HepG2 (cell line): ENCODE results near the gene WDR54. TPM values are rescaled to one million over a fixed set of nuclear protein-coding genes. Genes with fewer than 3 reads are reported as not detected.
A peak's percentile ranks its signal among the peaks of the same experiment; 100 is the strongest.

Source experiments
- ATAC-seq: fragments of 200-7000 bp; cut with Tn5 transposase; 3 replicates; pipeline ENCODE4 v1.9.1; 2020; ENCODE audit warnings: mild to moderate bottlenecking, moderate library complexity
- BruUV-seq: library from RNA; stranded (reverse); fragments of 400-500 nt; replicated peaks from 2 replicates; lab custom pipeline; 2021; lab: Mats Ljungman, UMichigan
- CTCF ChIA-PET: fragments of 300-600 bp; formaldehyde crosslinking; extraction: SDS; loops from one replicate; lab custom pipeline; 2021; ENCODE audit warnings: low total read pairs, inconsistent platforms, low intra/inter-chr PET ratio; lab: Yijun Ruan, JAX
- POLR2A ChIA-PET: fragments of 350-600 bp; sonication (Branson Sonifier 250); formaldehyde crosslinking; loops from one replicate; lab custom pipeline; 2020; ENCODE audit warnings: antibody characterized with exemption, inconsistent platforms; lab: Yijun Ruan, JAX
- DNase-seq: peaks from one replicate; pipeline ENCODE4 v3.0.0-alpha.2; 2015; ENCODE audit warnings: low spot score
- FAIRE-seq: peaks from 3 replicates; lab custom pipeline; 2011; peaks lifted over from hg19 to GRCh38; lab: Jason Lieb, UNC
- H2AFZ ChIP-seq: one replicate; pipeline ENCODE4 v1.6.1; 2011; ENCODE audit warnings: low read length, inconsistent platforms
- H3K27ac ChIP-seq: fragments of 300-600 bp; 3 replicates; pipeline ENCODE4 v1.8.0; 2011; ENCODE audit warnings: mixed run types, mild to moderate bottlenecking, mixed read lengths, low read length, inconsistent platforms; ENCODE audit not compliant: insufficient read depth; ENCODE audit errors: extremely low read length
- H3K27me3 ChIP-seq, 2 experiments: fragments of 200-600 bp in 1 of 2; 2 replicates in 1 of 2; 3 replicates in 1 of 2; pipeline versions ENCODE4 v1.6.0 to v1.8.0; 2011; ENCODE audit warnings: low read length in 2 of 2, mild to moderate bottlenecking in 2 of 2, moderate library complexity in 2 of 2, inconsistent platforms in 1 of 2; ENCODE audit not compliant: insufficient read depth in 2 of 2, control insufficient read depth in 1 of 2
- H3K36me3 ChIP-seq, 2 experiments: fragments of 200-600 bp in 1 of 2; replicated peaks in 1 of 2; 2 replicates in 1 of 2; 3 replicates in 1 of 2; pipeline versions ENCODE4 v1.5.1 to v1.8.0; 2011; ENCODE audit warnings: low read length in 2 of 2, inconsistent platforms in 1 of 2; ENCODE audit not compliant: insufficient read depth in 2 of 2, control insufficient read depth in 1 of 2
- H3K4me1 ChIP-seq: 2 replicates; pipeline ENCODE4 v1.5.1; 2012; ENCODE audit warnings: low read length, inconsistent platforms; ENCODE audit not compliant: insufficient read depth
- H3K4me2 ChIP-seq: 2 replicates; pipeline ENCODE4 v1.6.0; 2011; ENCODE audit warnings: low read depth, low read length, inconsistent platforms
- H3K4me3 ChIP-seq, 3 experiments: fragments of 200-600 bp in 1 of 3; sonication (generic), shearing (Covaris generic) in 1 of 3; replicated peaks in 1 of 3; 2 replicates each; pipeline ENCODE4 v1.5.1; 2011 to 2016; ENCODE audit warnings: low read length in 3 of 3, inconsistent platforms in 2 of 3, low read depth in 2 of 3, mild to moderate bottlenecking in 2 of 3, control low read depth in 1 of 3, mixed read lengths in 1 of 3; ENCODE audit not compliant: insufficient read depth in 1 of 3
- H3K79me2 ChIP-seq: one replicate; pipeline ENCODE4 v1.6.1; 2011; ENCODE audit warnings: low read length, inconsistent platforms; ENCODE audit not compliant: insufficient read depth
- H3K9ac ChIP-seq: 2 replicates; pipeline ENCODE4 v1.6.0; 2011; ENCODE audit warnings: mild to moderate bottlenecking, low read depth, low read length, inconsistent platforms; ENCODE audit not compliant: insufficient read depth
- H3K9me3 ChIP-seq: 2 replicates; pipeline ENCODE4 v1.5.1; 2012; ENCODE audit warnings: mild to moderate bottlenecking, low read length
- H4K20me1 ChIP-seq: 2 replicates; pipeline ENCODE4 v1.6.0; 2011; ENCODE audit warnings: inconsistent platforms, mild to moderate bottlenecking, low read length, moderate library complexity; ENCODE audit not compliant: insufficient read depth
- NFIB ChIP-seq: sonication (generic); formaldehyde crosslinking; IDR thresholded peaks from 2 replicates; pipeline ENCODE4 v1.9.0; 2021; ENCODE audit warnings: missing genetic modification reagents, mild to moderate bottlenecking, borderline replicate concordance
- NFIC ChIP-seq: IDR thresholded peaks from 2 replicates; pipeline ENCODE4 v1.6.1; 2012; ENCODE audit warnings: mild to moderate bottlenecking, low read length, inconsistent platforms
- U2AF1 ChIP-seq: fragments of 200-400 bp; formaldehyde crosslinking; optimal IDR thresholded peaks from 2 replicates; pipeline ENCODE3; 2017; ENCODE audit warnings: mild to moderate bottlenecking, low read depth, low read length
- XBP1 ChIP-seq: sonication (generic); formaldehyde crosslinking; IDR thresholded peaks from 2 replicates; pipeline ENCODE4 v1.5.0; 2020; ENCODE audit warnings: missing genetic modification reagents
- ZNF431 ChIP-seq: sonication (generic); formaldehyde crosslinking; IDR thresholded peaks from 2 replicates; pipeline ENCODE4 v1.9.0; 2022; ENCODE audit warnings: missing genetic modification reagents, low read depth, mild to moderate bottlenecking, borderline replicate concordance
- ZNF451 ChIP-seq: sonication (generic); formaldehyde crosslinking; IDR thresholded peaks from 2 replicates; pipeline ENCODE4 v1.5.0; 2020; ENCODE audit warnings: mild to moderate bottlenecking, missing genetic modification reagents
- WGBS: methylation state at CpG from one replicate; pipeline ENCODE4 v1.1.6; 2017; ENCODE audit warnings: low lambda C conversion rate; 5-methylcytosine and 5-hydroxymethylcytosine counted together
- in situ Hi-C: cut with HindIII; loops from 2 replicates; pipeline ENCODE4 v1.10.0; 2017; ENCODE audit warnings: low pct_unique_long_range_greater_than_20kb; ENCODE audit not compliant: extremely low pct_ligation_motif_present
- intact Hi-C: fragments of 100-400 bp; cut with micrococcal nuclease; formaldehyde crosslinking; loops from one replicate; pipeline ENCODE4 v1.10.0; 2022; ENCODE audit not compliant: unreplicated experiment
- polyA plus RNA-seq, 8 experiments: library from polyadenylated mRNA; depleted of rRNA in 3 of 8; stranded (reverse) in 7 of 8; unstranded in 1 of 8; fragments of >200 nt; fragmentation: Illumina TruSeq in 4 of 8; extraction: Trizol in 4 of 8; gene quantifications; 2 replicates each; pipeline versions ENCODE4 v1.2.1 to v1.2.3, GENCODE V29; 2011 to 2016; ENCODE audit warnings: low read depth in 4 of 8, missing spikeins in 1 of 8, mixed read lengths in 1 of 8; ENCODE audit not compliant: insufficient read depth in 1 of 8
- total RNA-seq, 5 experiments: library from RNA; depleted of rRNA; stranded (reverse); fragments of >200 nt; fragmentation: Illumina TruSeq; extraction: Trizol; gene quantifications; 2 replicates each; pipeline ENCODE4 v1.2.3, GENCODE V29; 2016; ENCODE audit warnings: low read depth in 1 of 5
- TF ChIP-seq, protein P1 (sequence below): sonication (generic); formaldehyde crosslinking; IDR thresholded peaks from 2 replicates; pipeline ENCODE4 v1.5.0; 2020; ENCODE audit warnings: mild to moderate bottlenecking, missing genetic modification reagents
- TF ChIP-seq, protein P2 (sequence below): sonication (generic); formaldehyde crosslinking; IDR thresholded peaks from 2 replicates; pipeline ENCODE4 v1.4.0; 2020; ENCODE audit warnings: missing genetic modification reagents
- TF ChIP-seq, protein P3 (sequence below): sonication (generic); formaldehyde crosslinking; IDR thresholded peaks from 2 replicates; pipeline ENCODE4 v1.4.0; 2020; ENCODE audit warnings: mild to moderate bottlenecking, missing genetic modification reagents

Gene WDR54
- total and polyA plus RNA-seq, 2 of the 13 experiments (the other 11 are each of a cell fraction or from before 2014, with no cell fraction given): 2.0 to 17.3 TPM

DNA sequence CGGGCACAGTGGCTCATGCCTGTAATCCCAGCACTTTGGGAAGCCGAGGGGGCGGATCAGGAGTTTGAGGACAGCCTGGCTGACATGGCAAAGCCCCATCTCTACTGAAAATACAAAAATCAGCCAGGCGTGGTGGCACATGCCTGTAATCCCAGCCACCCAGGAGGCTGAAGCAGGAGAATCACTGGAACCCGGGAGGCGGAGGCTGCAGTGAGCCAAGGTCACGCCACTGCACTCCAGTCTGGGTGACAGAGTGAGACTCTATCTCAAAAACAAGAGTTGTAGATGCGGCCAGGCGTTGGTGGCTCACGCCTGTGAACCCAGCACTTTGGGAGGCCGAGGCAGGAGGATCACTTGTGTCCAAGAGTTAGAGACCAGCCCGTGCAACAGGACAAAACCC lies 49.2 kb downstream of the WDR54 start (continued):
- TF ChIP-seq, protein P1, sequence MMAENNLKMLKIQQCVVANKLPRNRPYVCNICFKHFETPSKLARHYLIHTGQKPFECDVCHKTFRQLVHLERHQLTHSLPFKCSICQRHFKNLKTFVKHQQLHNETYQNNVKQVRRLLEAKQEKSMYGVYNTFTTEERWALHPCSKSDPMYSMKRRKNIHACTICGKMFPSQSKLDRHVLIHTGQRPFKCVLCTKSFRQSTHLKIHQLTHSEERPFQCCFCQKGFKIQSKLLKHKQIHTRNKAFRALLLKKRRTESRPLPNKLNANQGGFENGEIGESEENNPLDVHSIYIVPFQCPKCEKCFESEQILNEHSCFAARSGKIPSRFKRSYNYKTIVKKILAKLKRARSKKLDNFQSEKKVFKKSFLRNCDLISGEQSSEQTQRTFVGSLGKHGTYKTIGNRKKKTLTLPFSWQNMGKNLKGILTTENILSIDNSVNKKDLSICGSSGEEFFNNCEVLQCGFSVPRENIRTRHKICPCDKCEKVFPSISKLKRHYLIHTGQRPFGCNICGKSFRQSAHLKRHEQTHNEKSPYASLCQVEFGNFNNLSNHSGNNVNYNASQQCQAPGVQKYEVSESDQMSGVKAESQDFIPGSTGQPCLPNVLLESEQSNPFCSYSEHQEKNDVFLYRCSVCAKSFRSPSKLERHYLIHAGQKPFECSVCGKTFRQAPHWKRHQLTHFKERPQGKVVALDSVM: peak; percentile 97
- TF ChIP-seq, protein P2, sequence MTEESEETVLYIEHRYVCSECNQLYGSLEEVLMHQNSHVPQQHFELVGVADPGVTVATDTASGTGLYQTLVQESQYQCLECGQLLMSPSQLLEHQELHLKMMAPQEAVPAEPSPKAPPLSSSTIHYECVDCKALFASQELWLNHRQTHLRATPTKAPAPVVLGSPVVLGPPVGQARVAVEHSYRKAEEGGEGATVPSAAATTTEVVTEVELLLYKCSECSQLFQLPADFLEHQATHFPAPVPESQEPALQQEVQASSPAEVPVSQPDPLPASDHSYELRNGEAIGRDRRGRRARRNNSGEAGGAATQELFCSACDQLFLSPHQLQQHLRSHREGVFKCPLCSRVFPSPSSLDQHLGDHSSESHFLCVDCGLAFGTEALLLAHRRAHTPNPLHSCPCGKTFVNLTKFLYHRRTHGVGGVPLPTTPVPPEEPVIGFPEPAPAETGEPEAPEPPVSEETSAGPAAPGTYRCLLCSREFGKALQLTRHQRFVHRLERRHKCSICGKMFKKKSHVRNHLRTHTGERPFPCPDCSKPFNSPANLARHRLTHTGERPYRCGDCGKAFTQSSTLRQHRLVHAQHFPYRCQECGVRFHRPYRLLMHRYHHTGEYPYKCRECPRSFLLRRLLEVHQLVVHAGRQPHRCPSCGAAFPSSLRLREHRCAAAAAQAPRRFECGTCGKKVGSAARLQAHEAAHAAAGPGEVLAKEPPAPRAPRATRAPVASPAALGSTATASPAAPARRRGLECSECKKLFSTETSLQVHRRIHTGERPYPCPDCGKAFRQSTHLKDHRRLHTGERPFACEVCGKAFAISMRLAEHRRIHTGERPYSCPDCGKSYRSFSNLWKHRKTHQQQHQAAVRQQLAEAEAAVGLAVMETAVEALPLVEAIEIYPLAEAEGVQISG (CRISPR knock-in tag): peak; percentile 37; the same call in 1 of the 2 replicates
- TF ChIP-seq, all 625 proteins: peak for 8; not testable (repeated sequence) for 617

DNA sequence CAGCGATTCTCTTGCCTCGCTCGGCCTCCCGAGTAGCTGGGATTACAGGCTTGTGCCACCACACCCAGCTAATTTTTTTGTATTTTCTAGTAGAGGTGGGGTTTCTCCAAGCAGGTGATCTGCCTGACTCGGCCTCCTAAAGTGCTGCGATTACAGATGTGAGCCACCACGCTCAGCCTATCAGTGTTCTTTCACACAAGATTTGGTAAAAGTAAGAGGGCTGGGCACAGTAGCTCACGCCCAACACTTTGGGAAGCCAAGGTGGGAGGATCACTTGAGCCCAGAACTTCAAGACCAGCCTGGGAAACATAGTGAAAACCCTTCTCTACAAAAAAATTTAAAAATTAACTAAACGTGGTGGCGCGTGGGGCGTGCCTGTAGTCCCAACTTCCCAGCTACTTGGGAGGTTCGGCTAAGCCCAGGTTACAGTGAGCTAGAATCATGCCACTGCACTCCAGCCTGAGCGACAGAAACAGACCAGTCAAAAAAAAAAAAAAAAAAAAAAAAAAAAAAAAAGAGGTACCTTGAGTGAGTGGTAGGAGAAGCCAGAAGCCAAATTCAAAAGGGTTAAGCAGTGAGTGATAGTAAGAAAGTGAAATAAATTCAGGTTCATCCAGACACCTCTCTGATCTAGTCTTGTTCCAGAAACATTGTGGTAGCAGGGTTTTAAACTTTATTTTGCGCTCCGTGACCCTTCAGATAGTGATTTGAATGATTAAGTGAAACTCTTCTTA lies 50.0 kb downstream of the WDR54 start:
- Histone ChIP-seq H2AFZ (no peak overlapping the region), H3K4me3 (peak overlapping the region; percentile 67 to 91 (median 83)), H3K9ac (peak overlapping the region; percentile 86), H3K79me2 (peaks cover 2% of the 10 kb centered on the region), H3K27me3 (no peaks in the 10 kb centered on the region; a peak in 1 of 5 replicates), H3K27ac (peak overlapping the region; percentile 83), H3K4me1 (peaks cover 51% of the 10 kb centered on the region), H3K4me2 (peak overlapping the region; percentile 95), H3K36me3 (peaks cover 7 to 16% of the 10 kb centered on the region in 2 experiments), H4K20me1 (no peaks in the 10 kb centered on the region), H3K9me3 (no peaks in the 10 kb centered on the region)
- BruUV-seq: no TSS peak
- in situ Hi-C loops: no loop called here
- POLR2A ChIA-PET: interaction anchor here (0.7 to 20.6 kb wide), 16 partner anchors 10 to 293 kb away, joined by 3 to 795 read pairs (median 6); partner anchors contain the start of genes AUP1, CCDC142, DQX1 and HTRA2
- ATAC-seq: peak; percentile 12
- FAIRE-seq: no peak
- CTCF ChIA-PET: no interaction called here
- intact Hi-C loops: loop anchor here (1.0 to 2.0 kb wide), 2 partner anchors 13 to 58 kb away; partner anchors contain the start of genes AUP1, HTRA2 and WBP1
- DNase-seq: no peak
- 46% methylated on average over 16 of the region's 16 CpGs for WGBS
- TF ChIP-seq NFIB (CRISPR knock-in tag): no peak
- 0 out of 2 replicates have a peak, but pooled peaks have one; percentile 26 for TF ChIP-seq ZNF431 (CRISPR knock-in tag)
- TF ChIP-seq, protein P3, sequence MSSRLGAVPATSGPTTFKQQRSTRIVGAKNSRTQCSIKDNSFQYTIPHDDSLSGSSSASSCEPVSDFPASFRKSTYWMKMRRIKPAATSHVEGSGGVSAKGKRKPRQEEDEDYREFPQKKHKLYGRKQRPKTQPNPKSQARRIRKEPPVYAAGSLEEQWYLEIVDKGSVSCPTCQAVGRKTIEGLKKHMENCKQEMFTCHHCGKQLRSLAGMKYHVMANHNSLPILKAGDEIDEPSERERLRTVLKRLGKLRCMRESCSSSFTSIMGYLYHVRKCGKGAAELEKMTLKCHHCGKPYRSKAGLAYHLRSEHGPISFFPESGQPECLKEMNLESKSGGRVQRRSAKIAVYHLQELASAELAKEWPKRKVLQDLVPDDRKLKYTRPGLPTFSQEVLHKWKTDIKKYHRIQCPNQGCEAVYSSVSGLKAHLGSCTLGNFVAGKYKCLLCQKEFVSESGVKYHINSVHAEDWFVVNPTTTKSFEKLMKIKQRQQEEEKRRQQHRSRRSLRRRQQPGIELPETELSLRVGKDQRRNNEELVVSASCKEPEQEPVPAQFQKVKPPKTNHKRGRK (CRISPR knock-in tag): peak; percentile 12; the same call in 1 of the 2 replicates
- 0 out of 2 replicates have a peak, but pooled peaks have one; percentile 28 for TF ChIP-seq NFIC
- TF ChIP-seq U2AF1: no peak
- no peak for TF ChIP-seq XBP1 (CRISPR knock-in tag)
- TF ChIP-seq ZNF451 (CRISPR knock-in tag): no peak
